T-helper 22 cell (primary cell): ENCODE measurements around the gene ZNF749.
A peak's percentile ranks its signal among the peaks of the same experiment; 100 is the strongest.

Experiments
- DNase-seq: peaks from one replicate; pipeline ENCODE4 v3.0.0-alpha.2; 2020; ENCODE audit warnings: low read depth

Gene ZNF749

DNA sequence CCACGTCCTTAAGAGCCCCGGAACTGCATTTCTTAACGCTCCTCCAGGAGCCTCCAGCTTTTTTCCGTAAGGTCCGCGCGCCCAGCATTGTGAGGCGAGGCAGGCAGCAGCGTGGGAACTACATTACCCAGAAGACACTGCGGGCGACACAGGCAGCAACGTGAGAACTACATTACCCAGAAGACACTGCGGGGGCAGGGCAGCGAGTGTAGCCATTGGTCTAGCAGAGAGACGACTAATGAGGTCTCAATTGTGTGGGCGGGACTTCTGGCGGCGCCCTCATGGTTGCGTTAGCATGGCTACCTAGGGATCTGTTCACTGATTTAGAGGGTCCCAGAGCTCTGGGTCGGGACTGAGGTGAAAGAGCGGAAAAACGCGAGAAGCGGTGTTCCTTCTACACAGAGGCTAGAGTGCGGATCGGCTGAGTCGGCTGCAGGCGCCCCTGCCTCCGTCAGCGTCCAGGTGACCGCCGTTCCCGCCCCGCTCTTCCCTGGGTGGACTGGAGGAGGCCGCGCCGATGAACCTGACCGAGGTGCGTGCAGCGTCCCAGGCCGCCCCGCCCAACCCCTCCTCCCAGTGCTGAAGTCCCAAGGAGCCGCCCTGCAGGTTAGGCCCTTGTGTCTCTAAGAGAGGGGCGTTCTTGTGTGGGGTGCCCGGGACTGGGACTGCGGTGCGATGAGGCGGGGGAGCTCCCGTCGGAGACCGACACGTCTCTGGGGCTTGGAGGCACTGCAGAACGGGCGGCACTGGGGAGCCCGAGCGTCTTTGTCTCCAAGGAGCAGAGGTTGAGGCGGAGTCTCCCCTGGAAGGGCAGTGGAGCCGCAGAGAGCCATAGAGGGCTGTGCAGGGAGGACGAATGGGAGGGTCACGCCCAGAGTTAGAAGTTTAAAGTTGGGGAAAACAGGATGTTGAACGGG, at the start of gene ZNF749:
ZNF749 (plus strand) TSS at position 264 of the 917 bp plus-strand sequence; CDS start at position 518, 254 bp downstream.
- peak; percentile 94 for DNase-seq

DNA sequence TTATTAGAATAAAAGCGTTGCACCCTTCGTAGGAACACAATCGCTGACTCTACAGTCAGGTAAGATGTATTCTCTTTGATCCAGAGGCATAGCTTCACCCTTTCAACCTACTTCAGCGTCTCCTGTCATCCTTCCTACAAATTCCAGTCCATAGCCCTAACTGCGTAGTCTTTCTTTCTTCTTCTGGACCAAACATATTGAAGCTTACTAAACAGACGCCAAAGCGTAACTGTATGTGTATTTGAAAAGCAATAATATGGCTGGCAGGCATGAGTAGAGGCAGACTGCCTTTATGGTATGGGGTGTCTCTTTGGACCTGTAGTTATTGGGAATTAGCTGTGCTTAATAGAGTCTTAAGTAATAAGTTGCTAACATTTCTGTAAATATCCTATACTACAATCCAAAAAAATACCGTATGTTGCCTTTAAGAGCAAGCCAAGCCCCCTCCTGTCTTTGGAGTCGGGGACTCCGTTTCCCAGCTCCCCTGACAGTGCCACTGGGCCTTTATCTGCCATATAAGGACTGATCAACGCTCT, 45.9 kb upstream of the ZNF749 start:
- DNase-seq, result no peak

DNA sequence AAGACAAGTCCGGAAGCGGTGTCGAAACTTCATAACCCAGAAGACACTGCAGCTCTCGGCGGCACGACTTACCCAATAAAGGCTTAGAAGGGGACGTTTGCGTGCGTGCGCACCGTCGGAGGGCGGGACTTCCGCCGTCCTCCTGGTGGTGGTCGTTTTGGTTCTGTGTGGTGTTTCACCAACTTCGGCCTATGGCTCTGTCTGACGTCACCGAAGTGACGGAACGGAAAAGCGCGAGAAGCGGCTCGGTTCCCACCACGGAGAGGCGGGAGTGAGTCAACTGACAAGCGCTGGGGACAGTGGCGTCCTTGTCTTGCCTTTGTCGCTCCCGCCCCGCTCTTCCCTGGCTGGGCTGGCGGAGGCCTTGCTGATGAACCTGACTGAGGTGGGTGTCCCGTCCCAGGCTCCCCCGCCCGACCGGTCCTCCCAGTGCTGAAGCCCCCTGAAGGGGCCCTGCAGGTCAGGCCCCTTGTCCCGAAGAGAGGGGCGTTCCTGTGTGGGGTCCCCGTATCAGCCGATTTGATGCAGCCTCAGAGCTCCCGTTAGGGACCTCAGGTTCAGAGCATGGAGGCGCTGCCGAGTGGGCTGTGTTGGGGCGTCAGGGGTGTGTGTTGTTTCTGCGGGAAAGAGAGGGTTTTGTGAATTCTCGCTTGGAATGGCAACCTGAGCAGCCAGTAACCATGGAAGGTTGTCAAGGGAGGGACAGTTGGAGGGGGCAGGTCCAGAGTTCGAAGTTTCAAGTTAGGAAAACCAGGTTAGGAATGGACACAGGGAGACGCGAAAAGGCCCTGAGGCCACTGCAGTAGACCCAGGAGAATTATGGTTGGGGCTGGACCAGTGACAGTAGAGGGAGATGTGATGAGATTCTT, 45.2 kb upstream of the ZNF749 start, which contains the start of gene ZNF548:
ZNF548 (plus strand) TSS at position 125 of the 869 bp plus-strand sequence; CDS start at position 371, 246 bp downstream.
- DNase-seq, result peak; percentile 96

DNA sequence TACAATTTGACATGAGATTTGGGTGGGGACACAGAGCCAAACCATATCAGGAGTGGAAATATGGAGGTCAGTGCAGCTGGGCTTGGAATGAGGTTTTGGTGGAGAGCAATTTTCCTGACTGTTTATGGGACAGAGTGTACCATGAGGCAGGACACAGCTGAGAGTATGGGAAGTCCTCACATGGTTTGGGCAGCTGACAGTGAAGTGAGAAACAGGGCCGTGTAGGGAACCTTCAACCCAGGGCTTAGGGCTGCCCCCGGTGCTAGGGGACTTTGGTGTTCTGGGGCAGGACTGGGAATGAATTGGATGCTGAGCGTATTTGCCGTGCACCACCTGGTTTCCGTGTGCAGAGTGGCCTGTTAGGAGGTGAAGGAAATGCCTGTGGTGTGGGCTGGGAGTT, 39.4 kb upstream of the ZNF749 start:
- DNase-seq, result no peak

DNA sequence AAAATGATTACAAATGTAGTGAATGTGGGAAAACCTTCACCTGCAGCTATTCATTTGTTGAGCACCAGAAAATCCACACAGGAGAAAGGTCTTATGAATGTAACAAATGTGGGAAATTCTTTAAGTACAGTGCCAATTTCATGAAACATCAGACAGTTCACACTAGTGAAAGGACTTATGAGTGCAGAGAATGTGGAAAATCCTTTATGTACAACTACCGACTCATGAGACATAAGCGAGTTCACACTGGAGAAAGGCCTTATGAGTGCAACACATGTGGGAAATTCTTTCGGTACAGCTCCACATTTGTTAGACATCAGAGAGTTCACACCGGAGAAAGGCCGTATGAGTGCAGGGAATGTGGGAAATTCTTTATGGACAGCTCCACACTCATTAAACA, 36.3 kb upstream of the ZNF749 start:
- no peak for DNase-seq

DNA sequence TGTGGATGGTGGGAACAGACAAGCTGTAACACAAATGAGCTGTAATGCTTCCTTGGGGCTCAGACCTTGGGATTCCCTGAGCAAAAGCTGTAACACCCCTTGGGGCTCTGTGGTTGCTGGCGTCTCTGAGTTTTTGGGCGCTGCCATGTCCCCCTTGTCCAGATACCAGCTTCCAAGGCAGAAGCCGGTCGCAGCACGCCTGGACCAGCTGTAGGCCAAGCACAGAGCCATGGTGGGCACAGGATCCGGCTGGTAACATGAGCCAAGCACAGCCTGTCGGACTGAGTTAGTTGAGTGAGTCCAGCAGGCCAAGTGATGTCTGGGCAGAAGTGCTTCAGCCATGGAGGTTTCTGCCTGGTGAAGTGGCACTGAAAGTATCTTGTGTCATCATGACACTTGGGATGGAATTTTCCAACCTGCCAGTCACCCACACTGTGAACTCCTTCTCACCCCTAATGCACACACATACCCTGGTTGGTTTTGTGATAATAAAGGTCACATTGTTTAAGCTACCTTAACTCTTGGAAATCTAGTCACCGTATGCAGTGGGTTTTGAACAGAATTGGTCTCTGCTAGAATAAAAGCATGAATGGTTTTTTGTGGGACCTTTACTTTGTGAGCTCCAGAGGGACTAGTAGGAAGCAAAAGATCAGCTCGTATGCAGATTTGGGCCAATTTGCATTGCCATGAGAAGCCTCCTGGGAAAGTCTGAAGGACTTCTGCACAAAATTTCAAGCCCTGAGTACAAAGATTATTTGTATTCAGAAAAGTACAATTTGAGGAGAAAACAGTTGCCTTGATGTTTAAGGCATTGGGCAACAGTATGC, 31.2 kb upstream of the ZNF749 start:
- no peak for DNase-seq

DNA sequence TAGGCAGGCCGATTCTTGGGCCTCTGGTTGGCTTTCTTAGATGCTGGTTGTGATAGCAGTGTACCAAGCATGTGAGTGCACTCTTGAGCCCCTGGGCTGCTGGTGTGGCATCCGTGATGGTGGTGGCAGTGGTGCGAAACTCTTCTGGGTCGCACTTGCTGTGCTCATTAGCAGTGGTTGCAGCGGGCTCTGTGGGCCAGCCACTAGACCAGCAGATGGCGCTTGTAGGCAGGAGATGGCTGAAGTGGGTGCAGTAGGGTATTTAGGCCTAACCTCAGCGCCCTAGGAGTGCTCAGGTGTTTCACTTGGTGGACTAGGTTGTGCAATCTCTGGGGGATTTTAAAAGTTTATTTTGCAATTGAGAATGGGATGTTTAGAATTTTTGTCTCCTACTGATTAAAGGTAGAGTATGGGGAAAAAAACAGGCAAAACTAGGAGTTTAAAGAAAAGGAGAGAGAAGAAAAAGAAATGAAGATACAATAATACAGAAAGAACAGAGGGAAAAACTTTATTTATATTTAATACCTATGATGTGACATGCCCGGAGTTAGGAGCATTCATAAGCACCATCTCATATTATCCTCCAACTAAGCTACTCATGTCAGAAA, 28.5 kb upstream of the ZNF749 start:
- peak; percentile 30 for DNase-seq

DNA sequence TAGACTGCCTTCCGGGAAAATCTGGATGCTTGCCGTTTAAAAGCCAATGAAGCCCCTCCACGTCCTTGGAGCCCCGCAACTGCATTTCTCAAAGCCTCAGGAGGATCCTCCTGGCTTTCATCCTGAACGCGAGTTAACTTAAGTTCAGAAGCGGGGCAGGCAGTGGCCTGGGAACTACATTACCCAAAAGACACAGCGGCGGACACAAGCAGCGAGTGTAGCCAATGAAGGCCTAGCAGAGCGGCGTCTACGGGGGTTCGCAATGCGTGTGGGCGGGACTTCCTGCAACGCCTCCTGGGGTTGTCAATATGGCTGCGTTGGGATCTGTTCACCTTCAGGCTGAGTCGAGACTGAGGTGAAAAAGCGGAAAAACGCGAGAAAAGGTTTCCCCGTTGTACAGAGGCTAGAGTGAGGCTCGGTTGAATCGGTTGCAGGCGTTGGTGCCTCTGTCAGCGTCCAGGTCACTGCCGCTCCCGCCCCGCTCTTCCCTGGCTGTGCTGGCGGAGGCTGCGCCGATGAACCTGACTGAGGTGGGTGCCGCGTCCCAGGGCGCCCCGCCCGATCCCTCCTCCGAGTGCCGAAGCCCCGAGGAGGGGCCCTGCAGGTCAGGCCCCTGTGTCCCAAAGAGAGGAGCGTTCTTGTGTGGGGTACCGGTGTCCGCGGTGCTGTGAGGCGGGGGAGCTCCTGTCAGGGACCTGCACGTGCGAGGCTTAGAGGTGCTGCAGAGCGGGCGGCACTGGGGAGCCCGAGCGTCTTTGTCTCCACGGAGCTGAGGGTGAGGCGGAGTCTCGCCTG, 24.1 kb upstream of the ZNF749 start, which contains the start of gene ZNF17:
ZNF17 (plus strand) TSS at position 285 of the 795 bp plus-strand sequence. CDS start 2,455 bp downstream, outside the sequence.
- peak; percentile 85 for DNase-seq

DNA sequence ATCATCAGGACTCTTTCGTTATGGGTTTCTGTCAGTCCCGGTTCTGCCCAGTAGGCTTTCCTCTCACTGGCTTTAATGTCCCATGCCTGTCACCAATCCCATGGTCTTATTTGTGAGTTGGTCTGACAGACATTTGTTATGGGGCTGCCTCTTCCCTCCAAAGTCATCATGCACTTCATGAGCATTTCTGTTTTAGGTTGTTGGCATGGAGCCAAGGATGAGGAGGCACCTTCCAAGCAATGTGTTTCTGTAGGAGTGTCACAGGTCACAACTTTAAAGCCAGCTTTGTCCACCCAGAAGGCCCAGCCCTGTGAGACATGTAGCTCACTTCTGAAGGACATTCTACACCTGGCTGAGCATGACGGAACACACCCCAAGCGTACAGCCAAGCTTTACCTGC, 15.7 kb upstream of the ZNF749 start:
- no peak for DNase-seq

DNA sequence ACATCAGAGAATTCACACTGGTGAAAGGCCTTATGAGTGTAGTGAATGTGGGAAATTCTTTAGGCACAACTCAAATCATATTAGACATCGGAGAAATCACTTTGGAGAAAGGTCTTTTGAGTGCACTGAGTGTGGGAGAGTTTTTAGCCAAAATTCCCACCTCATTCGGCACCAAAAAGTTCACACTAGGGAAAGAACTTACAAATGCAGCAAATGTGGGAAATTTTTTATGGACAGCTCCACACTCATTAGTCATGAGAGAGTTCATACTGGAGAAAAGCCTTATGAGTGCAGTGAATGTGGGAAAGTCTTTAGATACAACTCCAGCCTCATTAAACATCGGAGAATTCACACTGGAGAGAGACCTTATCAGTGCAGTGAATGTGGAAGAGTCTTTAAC, 14.1 kb upstream of the ZNF749 start:
- no peak for DNase-seq

DNA sequence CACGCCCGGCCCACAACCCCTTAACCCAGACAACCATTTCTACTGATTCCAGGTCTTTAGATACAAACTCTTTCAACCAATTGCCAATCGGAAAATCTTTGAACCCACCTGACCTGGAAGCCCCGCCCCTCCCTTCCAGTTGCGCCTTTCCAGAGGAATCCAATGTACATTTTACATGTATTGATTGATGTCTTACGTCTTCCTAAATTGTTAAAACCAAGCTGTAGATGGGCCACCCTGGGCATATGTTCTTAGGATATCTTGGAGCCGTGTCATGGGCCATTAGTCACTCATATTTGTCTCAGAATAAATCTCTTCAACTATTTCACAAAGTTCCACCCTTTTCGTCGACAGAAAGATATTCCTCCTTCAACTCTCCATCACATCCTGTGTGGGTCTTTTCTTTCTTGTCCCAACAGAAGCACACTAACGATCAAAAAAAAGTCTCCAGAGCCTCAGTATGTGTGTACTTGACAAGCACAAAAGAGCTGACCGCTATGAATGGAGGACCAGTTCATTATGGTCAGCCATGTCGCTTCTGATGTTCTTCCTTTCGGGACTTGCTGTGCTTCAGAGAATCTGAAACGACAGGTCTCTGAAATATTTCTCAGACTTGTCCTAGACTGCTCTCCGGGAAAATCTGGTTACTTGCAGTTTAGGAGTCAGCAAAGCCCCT, 601 bp upstream of the ZNF749 start:
- no peak for DNase-seq

DNA sequence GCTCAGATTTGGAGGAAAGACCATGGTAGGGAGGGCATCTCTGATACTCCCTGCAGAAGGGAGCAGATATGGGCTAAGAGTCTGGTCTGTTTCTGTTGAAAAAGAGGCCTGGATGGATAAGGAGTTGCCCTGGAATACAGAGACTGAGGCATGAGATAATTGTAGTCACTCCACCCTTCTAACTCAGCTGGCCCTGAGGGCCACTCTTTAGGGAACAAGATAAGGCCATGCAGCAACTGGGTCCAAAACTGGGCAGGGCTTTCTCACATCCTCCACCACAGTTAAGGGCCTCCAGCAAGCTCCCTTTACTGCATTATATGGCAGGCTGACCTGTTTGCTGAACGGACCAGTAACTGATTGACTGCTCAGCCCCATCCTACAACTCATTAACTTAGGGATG, 1.3 kb downstream of the ZNF749 start:
- DNase-seq, result no peak

DNA sequence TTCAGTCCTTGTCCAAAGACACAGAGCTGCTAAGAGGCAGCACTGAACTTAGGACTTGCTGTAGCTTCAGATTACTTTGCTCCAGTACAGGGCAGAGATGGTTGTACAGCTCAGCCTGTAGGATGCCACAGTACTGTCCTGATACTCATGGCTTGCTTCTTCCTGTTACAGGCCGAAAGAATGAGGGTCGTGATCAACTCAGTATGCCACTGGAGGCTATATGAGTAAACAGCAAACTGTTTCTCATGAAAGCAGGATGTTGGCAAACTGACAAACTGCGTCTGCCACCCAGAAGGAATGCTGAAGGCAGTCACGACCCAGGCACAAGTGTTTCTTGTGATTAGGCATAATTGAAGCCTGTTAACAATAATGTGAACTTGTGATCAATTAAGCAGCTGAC, 2.8 kb downstream of the ZNF749 start:
- DNase-seq, result no peak

DNA sequence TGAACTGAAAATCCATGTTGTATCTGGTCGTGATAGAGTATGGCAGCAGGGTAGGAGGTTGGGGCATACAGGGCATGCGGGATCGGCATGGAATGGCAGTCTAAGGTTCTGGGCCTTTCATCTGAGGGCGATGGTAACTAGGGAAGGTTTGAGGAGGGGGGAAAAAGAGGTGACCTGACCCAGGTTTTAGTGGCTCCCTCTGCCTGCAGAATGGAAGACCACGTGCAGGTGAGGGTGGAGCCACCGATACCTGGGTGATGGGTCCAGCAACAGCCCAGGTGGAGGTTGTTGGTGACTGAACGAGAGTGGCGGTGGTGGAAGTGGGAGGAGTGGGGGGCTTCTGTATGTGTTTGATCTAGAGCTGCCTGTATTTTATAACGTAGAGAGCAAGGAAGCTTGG, 3.8 kb downstream of the ZNF749 start:
- no peak for DNase-seq

DNA sequence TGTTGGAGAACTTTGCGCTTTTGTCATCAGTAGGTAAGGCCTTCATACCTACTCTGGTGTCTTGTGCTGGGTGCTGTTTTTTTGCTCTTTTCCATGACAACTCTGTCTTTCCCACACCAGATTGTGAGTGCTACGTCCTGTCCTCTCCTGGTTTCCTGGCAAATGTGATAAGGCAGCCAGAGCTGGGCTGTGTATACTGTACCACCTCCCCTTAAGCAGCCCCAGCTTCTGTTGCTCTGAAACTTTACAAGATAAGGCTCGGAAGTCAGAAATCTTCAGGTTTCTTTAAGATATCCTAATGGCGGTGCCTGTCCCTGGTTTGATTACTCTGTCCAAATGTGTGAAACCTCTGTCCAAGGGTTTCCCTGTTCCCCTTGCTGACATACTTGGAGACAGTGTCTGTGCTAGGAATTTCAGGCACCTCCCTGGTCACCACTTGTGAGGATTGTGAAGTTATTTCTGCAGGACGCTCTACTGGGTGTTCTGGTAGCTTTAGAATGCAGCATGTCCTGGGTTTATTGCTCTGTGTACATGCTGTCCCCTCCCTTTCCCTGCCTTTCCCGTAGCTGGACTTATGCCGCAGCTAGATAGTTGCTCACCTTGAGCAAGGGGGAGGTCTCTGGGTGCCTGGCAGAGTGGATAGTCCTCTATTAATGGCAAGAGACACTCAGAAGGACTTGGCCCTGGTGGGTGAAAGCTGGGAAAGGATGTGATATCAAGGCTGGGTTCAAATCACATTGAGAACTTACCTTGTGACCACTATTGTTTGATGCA, 7.0 kb downstream of the ZNF749 start:
- DNase-seq, result no peak

DNA sequence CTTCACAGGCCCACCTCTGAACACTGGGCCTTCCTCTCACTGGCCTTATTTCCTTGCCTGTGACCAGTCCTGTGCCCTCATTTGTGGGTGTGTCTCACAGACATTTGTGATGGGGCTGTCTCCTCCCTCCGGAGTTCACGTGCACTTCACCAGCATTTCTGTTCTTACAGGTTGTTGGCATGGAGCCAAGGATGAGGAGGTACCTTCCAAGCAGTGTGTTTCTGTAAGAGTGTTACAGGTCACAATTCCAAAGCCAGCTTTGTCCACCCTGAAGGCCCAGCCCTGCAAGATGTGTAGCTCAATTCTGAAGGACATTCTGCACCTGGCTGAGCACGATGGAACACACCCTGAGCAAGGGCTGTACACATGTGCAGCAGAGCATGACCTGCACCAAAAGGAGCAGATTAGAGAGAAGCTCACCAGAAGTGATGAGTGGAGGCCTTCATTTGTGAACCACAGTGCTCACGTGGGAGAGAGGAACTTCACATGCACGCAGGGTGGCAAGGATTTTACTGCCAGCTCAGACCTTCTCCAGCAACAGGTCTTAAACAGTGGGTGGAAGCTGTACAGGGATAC, 8.1 kb downstream of the ZNF749 start:
- DNase-seq, result no peak

DNA sequence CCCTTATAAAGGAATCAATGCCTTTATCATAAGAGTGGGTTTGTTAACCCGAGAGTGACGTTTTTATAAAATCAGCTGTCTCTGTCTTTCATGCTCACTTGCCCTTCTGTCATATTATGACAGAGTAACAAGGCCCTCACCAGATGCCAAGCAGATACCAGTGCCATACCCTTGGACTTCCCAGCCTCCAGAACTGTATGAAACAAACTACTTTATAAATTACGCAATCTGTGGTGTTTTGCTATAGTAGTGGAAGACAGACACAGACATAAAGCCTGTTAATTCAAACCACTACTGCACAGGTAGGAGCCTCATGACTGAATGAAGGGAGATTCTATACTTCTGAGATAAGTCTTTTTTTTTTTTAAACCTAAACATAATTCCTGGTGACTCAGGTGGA, 17.2 kb downstream of the ZNF749 start:
- DNase-seq, result no peak

DNA sequence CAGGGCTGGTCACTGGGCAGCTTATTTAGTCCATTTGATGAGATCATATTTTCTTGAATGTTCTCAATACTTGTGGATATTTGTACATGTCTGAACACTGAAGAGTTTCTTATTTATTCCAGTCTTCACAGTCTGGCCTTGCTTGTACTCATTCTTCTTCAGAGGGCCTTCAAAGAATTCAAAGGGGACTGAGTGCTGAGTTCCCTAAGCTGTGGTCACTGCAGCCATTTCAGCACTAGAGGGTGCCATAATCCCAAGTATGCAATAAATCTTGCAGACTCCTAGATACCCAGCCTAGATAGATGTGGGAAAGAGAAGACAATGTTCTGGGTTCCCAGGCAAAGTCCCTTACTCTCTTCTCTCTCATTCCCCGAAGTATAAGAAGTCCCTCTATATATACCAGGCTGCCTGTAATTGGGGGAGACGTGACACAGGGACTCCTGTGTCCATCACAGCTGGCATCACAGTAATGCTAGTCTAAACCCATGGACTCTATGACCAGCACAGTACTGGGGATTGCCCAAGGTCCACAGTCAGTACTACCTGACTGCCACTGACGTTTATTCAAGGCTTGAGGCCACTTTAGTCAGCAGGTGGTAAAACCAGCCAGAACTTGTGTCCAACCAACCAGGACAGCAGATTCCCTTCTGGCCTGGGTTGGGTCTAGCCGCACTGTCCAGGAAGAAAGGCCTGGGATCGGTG, 30.7 kb downstream of the ZNF749 start:
- no peak for DNase-seq
